ENCODE results near the gene TAF1A.

DNA sequence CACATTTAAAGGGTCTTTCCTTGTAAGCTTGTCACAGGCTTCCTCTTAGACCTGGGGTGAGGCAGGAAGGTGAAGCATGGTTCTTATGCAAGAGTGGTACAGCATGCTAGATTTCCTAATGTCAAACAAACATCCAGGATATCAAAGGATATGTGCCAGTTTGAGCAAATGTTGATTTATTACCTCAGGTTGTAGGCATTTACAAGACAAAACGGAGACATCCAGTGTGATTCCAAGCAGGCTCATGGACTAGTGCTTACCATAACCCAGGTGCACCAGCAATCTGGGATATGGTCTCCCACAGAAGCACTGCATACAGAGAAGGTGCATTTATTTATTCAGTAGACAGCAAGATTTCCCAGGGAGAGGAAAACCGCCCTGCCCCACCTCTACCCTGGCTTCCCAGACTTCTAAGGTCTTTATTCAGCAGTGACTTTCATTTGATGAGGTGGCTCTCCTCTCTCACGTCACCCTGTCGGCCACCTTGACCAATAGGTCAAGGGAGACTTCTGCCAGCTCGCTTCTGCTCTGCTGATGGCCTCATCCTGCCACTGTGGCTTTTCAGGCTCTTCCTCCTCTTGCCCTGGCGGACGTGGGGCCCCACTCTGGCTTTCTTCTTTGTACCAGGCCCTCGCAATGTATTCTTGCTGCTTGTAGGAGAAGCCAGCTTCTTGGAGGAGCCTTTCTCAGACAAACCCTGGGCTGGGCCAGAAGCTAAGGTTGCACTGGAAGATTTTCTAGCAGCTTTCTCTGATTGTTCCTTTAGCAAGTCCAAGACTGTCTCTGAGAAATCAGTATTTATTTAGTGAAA, 67.4 kb downstream of the TAF1A start:
- peak; percentile 75 to 92 for TF ChIP-seq JUND (IDR thresholded peaks at IDR 0.05)
- TF ChIP-seq, protein P1, sequence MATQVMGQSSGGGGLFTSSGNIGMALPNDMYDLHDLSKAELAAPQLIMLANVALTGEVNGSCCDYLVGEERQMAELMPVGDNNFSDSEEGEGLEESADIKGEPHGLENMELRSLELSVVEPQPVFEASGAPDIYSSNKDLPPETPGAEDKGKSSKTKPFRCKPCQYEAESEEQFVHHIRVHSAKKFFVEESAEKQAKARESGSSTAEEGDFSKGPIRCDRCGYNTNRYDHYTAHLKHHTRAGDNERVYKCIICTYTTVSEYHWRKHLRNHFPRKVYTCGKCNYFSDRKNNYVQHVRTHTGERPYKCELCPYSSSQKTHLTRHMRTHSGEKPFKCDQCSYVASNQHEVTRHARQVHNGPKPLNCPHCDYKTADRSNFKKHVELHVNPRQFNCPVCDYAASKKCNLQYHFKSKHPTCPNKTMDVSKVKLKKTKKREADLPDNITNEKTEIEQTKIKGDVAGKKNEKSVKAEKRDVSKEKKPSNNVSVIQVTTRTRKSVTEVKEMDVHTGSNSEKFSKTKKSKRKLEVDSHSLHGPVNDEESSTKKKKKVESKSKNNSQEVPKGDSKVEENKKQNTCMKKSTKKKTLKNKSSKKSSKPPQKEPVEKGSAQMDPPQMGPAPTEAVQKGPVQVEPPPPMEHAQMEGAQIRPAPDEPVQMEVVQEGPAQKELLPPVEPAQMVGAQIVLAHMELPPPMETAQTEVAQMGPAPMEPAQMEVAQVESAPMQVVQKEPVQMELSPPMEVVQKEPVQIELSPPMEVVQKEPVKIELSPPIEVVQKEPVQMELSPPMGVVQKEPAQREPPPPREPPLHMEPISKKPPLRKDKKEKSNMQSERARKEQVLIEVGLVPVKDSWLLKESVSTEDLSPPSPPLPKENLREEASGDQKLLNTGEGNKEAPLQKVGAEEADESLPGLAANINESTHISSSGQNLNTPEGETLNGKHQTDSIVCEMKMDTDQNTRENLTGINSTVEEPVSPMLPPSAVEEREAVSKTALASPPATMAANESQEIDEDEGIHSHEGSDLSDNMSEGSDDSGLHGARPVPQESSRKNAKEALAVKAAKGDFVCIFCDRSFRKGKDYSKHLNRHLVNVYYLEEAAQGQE (IDR thresholded peaks at IDR 0.05), result peak; percentile 48
- TF ChIP-seq, protein P2, sequence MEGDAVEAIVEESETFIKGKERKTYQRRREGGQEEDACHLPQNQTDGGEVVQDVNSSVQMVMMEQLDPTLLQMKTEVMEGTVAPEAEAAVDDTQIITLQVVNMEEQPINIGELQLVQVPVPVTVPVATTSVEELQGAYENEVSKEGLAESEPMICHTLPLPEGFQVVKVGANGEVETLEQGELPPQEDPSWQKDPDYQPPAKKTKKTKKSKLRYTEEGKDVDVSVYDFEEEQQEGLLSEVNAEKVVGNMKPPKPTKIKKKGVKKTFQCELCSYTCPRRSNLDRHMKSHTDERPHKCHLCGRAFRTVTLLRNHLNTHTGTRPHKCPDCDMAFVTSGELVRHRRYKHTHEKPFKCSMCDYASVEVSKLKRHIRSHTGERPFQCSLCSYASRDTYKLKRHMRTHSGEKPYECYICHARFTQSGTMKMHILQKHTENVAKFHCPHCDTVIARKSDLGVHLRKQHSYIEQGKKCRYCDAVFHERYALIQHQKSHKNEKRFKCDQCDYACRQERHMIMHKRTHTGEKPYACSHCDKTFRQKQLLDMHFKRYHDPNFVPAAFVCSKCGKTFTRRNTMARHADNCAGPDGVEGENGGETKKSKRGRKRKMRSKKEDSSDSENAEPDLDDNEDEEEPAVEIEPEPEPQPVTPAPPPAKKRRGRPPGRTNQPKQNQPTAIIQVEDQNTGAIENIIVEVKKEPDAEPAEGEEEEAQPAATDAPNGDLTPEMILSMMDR (IDR thresholded peaks at IDR 0.05; ENCODE audit: low read depth, low read length, missing input control), result no peak
- TF ChIP-seq, protein P3, sequence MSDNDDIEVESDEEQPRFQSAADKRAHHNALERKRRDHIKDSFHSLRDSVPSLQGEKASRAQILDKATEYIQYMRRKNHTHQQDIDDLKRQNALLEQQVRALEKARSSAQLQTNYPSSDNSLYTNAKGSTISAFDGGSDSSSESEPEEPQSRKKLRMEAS (IDR thresholded peaks at IDR 0.05), result peak; percentile 89
- TF ChIP-seq, protein P4, sequence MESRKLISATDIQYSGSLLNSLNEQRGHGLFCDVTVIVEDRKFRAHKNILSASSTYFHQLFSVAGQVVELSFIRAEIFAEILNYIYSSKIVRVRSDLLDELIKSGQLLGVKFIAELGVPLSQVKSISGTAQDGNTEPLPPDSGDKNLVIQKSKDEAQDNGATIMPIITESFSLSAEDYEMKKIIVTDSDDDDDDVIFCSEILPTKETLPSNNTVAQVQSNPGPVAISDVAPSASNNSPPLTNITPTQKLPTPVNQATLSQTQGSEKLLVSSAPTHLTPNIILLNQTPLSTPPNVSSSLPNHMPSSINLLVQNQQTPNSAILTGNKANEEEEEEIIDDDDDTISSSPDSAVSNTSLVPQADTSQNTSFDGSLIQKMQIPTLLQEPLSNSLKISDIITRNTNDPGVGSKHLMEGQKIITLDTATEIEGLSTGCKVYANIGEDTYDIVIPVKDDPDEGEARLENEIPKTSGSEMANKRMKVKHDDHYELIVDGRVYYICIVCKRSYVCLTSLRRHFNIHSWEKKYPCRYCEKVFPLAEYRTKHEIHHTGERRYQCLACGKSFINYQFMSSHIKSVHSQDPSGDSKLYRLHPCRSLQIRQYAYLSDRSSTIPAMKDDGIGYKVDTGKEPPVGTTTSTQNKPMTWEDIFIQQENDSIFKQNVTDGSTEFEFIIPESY (IDR thresholded peaks at IDR 0.05), result peak; percentile 81
- TF ChIP-seq YY1 (IDR thresholded peaks at IDR 0.05), result peak; percentile 68
- TF ChIP-seq, protein P5, sequence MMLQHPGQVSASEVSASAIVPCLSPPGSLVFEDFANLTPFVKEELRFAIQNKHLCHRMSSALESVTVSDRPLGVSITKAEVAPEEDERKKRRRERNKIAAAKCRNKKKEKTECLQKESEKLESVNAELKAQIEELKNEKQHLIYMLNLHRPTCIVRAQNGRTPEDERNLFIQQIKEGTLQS (IDR thresholded peaks at IDR 0.05), result no peak
